SK-N-MC (cell line): ENCODE data around the gene GNAQ.

ENCODE experiments used
- EZH2 ChIP-seq: fragments of 200-600 bp; sonication (generic); IDR thresholded peaks from one replicate; pipeline ENCODE4 v1.6.1; 2017; ENCODE audit warnings: antibody characterized with exemption
- FOXP2 ChIP-seq: optimal IDR thresholded peaks from 2 replicates; pipeline ENCODE3; 2011; ENCODE audit warnings: mild to moderate bottlenecking, moderate library complexity; ENCODE audit not compliant: insufficient read depth; ENCODE audit errors: extremely low read length, control extremely low read depth
- POLR2AphosphoS5 ChIP-seq: IDR thresholded peaks from 2 replicates; pipeline ENCODE4 v1.6.1; 2012; ENCODE audit warnings: mild to moderate bottlenecking, low read depth, low read length, borderline replicate concordance

GRCh38 chr9:77731930-77732329 is 299.7 kb downstream of the GNAQ start:
- TF ChIP-seq POLR2AphosphoS5 (no peak), EZH2 (no peak), FOXP2 (no peak)
